ENCODE data around the gene MTG1. TPM values are rescaled to one million over a fixed set of nuclear protein-coding genes. Genes with fewer than 3 reads are reported as not detected.

The MTG1 gene
- total and polyA plus RNA-seq, 12 donors = 24.0 to 118 (median 48.8) TPM

DNA sequence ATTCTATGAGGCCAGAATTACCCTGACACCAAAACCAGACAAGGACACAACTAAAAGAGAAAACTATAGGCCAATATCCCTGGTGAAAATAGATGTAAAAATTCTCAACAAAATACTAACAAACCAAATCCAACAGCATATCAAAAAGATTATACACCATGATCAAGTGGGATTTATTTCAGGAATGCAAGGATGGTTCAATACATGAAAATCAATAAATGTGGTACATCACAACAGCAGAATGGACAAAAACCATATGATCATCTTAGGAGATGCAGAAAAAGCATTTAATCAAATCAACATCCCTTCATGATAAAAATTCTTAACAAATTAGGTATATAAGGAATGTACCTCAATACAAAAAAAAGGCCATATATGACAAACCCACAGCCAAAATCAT, 54.2 kb downstream of the MTG1 start:
- no peak overlapping the region for H3K27ac ChIP-seq
- TF ChIP-seq POLR2A (IDR thresholded peaks at IDR 0.05) = no peak
- TF ChIP-seq, protein P1, sequence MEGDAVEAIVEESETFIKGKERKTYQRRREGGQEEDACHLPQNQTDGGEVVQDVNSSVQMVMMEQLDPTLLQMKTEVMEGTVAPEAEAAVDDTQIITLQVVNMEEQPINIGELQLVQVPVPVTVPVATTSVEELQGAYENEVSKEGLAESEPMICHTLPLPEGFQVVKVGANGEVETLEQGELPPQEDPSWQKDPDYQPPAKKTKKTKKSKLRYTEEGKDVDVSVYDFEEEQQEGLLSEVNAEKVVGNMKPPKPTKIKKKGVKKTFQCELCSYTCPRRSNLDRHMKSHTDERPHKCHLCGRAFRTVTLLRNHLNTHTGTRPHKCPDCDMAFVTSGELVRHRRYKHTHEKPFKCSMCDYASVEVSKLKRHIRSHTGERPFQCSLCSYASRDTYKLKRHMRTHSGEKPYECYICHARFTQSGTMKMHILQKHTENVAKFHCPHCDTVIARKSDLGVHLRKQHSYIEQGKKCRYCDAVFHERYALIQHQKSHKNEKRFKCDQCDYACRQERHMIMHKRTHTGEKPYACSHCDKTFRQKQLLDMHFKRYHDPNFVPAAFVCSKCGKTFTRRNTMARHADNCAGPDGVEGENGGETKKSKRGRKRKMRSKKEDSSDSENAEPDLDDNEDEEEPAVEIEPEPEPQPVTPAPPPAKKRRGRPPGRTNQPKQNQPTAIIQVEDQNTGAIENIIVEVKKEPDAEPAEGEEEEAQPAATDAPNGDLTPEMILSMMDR (IDR thresholded peaks at IDR 0.05) = no peak
- no peaks in the 10 kb centered on the region for H3K4me1 ChIP-seq (replicated peaks in 1 of 2)
- DNase-seq = no peak
- no peak overlapping the region for H3K4me3 ChIP-seq
- intact Hi-C loops (cut with DNase I) = no loop called here
- H3K27me3 ChIP-seq = no peaks in the 10 kb centered on the region
- no peaks in the 10 kb centered on the region for H3K36me3 ChIP-seq (replicated peaks in 1 of 2)
- peaks cover 0 to 27% (median 10%) of the 10 kb centered on the region in 3 donors for H3K9me3 ChIP-seq (replicated peaks in 1 of 3)

DNA sequence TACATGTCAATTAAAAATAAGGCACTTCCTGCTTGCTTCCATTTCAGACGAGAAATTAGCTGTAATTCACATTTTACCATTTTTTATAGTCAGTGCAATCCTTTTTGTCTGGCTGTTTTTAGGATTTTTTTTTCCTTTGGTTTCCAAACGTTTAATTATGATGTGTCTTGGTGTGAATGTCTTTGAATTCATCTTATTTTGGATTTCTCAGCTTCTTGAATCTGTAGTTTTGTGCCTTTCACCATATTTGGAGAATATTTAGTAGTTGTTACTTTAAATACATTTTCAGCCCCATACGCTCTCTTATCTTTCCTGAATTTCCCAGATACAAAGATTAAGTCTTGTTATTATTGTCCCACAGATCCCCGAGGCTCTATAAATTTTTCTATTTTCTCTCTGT, 57.4 kb downstream of the MTG1 start:
- no peak overlapping the region for H3K27ac ChIP-seq
- intact Hi-C loops (cut with DNase I) = no loop called here
- peaks cover 0 to 27% (median 10%) of the 10 kb centered on the region in 3 donors for H3K9me3 ChIP-seq (replicated peaks in 1 of 3)
- H3K27me3 ChIP-seq = no peaks in the 10 kb centered on the region
- H3K36me3 ChIP-seq (replicated peaks in 1 of 2) = no peaks in the 10 kb centered on the region
- H3K4me3 ChIP-seq = no peak overlapping the region
- TF ChIP-seq, protein P1 (IDR thresholded peaks at IDR 0.05) = no peak
- no peak for TF ChIP-seq POLR2A (IDR thresholded peaks at IDR 0.05)
- no peak for DNase-seq
- 56 to 69% (median 65%) methylated on average over 4 of the region's 4 CpGs for WGBS, 4 donors
- no peaks in the 10 kb centered on the region for H3K4me1 ChIP-seq (replicated peaks in 1 of 2)

DNA sequence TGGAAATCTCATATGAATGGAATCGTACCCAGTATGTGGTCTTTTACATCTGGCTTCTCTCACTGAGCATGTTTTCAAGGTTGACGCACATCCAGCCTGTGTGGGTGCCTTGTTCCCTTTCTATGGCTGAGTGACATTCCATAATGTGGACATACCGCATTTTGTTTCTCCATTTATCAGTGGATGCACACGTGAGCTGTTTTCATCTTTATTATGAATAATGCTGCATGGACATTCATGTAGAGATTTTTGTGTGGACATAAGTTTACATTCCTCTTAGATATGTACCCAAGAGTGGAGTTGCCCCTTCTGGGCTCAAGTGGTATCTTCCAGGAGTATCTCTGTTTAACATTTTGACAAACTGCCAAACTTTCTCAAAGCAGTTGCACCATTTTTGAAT, 58.5 kb downstream of the MTG1 start:
- no peaks in the 10 kb centered on the region for H3K36me3 ChIP-seq (replicated peaks in 1 of 2)
- H3K4me3 ChIP-seq = no peak overlapping the region
- peak in 1 of 7 donors; percentile 5 for DNase-seq
- H3K27me3 ChIP-seq = no peaks in the 10 kb centered on the region
- H3K27ac ChIP-seq = no peak overlapping the region
- WGBS, 4 donors = 79 to 88% (median 83%) methylated on average over 4 of the region's 4 CpGs
- intact Hi-C loops (cut with DNase I) = no loop called here
- no peaks in the 10 kb centered on the region for H3K4me1 ChIP-seq (replicated peaks in 1 of 2)
- H3K9me3 ChIP-seq (replicated peaks in 1 of 3) = peaks cover 0 to 16% (median 10%) of the 10 kb centered on the region in 3 donors
- TF ChIP-seq POLR2A (IDR thresholded peaks at IDR 0.05) = no peak
- TF ChIP-seq, protein P1 (IDR thresholded peaks at IDR 0.05) = no peak

DNA sequence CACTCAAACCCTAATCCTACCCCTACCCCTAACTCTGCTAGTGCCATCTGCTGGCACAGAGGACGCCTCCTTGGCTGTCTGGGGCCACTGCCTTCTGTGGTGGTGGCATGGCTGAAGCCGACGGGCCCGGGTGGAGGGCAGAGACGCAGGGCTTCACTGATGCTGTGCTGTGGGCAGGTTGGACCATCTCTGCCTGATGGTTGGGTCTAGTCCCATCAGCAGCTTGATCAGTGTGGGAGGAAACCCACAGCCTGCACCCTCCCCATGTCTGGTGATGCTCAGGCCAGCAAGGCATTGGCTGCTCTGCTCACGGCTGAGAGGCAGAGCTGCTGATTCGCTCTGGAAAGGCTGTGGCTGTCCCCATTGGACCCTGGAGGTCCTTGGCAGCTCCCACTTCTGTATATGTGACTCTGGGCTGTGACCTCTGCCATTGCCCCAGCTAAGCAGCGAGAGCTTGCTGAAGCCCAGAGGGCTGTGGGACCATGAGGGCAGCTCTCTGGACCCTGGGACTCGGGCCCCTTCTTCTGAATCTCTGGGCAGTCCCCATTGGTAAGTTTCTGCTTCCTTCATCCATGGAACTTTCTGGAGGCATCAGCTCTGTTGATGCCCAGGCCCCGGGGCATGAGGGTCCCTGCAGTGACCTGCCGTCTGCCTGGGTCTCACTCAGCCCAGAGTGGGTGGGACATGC, 59.7 kb downstream of the MTG1 start, which contains the start of gene SCART1:
Gene SCART1 (plus strand): TSS at position 430 of the 688 bp plus-strand sequence. CDS start 53 bp downstream, at position 483.
- 84 to 88% (median 86%) methylated on average over 5 to 11 of the region's 11 CpGs for WGBS, 4 donors
- DNase-seq = peak in 1 of 7 donors; percentile 5
- H3K36me3 ChIP-seq (replicated peaks in 1 of 2) = no peaks in the 10 kb centered on the region
- H3K27ac ChIP-seq = no peak within 1 kb of the TSS
- no peaks in the 10 kb centered on the region for H3K4me1 ChIP-seq (replicated peaks in 1 of 2)
- intact Hi-C loops (cut with DNase I) = no loop called here
- H3K9me3 ChIP-seq (replicated peaks in 1 of 3) = peaks cover 0 to 5% (median 2%) of the 10 kb centered on the region in 3 donors
- H3K4me3 ChIP-seq = no peak within 1 kb of the TSS
- TF ChIP-seq, protein P1 (IDR thresholded peaks at IDR 0.05) = no peak
- TF ChIP-seq POLR2A (IDR thresholded peaks at IDR 0.05) = no peak
- H3K27me3 ChIP-seq = no peaks in the 10 kb centered on the region

All from adrenal gland (tissue), 12 donors.